Measurements from ENCODE around the gene SIRPD.
"Not testable (repeated sequence)": the region's sequence is repeated elsewhere in the genome, so short reads cannot be mapped to it uniquely, and the experiment has no call there.

Gene SIRPD

DNA sequence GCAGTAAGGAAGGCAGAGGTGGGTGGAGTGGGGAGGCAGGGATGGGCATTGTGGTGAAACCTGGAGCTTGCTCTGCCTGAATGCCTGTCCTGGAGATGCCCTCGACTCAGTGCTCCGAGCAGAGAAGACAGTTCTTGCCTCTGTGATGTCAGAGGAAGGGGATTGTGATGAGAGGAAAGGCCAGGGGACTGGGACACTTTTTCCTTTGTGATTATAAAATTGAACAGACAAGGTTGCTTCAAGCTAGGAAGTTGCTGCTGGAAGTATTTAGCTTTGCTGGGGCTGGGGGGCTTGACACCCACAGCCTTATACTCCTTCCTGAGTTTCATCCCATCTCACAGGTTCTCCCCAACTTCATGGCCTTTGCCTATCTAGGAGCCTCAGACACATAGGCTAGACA, at the start of gene SIRPD:
Gene SIRPD (minus strand): TSS at position 101 of the 400 bp plus-strand sequence. CDS start 52 bp downstream, at position 49.
- no peak for DNase-seq

DNA sequence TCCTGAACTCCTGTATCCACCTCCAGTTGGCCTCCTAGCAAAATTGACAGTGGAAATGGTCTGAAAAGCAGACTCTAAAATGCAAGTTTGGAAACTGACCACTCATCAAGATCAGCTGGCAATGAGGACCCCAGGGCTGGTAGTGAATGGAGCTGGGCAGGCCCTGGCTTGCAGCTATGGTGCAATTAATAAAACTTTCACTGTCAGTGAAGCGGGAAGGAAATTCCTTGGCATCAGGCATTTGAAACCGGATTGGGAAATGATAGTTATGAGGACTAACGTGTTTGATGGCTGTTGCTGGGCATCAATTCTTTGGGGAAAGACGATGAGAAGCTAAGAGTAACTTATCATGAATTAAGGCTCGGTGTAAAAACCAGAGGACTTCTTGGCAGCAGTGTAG, 43.2 kb upstream of the SIRPD start:
- no peak for DNase-seq

DNA sequence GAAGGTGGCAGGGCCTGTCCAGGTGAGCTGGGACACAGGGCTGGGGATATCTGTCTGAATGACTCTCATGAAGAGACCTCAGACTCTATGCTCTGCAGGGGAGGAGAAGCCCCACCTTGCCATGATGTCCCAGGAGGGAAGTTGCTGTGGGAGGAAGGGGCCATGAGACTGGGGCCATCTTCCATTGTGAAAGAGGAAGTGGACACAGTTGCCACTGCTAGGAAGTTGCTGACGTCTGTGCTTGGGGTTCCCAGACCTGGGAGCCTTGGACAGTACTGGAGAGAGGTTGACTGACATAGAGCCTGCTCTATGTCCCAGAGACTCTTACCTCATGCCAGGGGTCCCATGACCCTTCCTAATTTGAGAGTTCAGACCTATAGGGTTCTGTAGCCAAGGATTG, 37.8 kb upstream of the SIRPD start:
- no peak for DNase-seq

DNA sequence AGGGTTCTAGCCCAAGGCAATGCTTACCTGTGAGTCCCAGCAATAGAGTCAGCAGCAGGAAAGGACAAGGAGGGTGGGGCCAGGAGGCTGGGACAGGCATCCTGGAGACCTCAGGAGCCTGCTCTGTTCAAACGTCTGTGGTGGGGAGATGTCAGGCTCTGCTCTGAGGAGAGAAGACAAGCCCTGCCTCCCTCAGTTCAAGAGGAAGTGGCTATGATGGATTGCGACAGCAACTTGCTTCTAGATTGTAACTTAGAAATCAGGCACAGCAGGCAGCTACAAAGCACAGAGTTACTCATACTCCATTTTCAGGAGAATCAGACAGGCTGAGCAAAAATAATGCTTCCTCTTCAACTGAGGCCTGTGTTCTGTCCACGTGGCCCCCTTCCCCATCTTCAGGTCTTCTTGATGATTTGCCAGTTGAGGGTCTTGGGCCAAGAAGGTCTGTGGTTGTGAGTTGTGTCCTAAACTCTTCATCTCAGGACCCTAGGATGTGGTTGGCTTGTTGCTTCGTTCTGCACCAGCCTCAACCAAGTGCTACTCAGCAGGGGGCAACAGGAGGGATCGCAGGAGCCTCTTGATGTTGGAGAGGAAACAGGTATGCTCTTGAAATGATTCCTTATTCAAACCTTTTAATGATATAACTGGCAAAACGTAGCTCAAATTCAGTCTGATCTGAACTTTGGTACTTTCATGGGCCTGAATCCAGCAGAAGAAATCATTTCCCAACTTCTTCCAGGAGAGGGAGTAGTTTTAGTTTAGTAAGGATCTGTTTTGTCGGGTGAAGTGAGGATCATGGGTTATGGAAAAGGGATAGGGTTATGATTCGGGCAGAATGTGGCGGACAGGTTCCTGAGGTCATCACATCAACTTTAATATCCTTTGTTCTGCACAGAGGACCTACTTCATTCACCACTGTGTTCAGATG, 31.3 kb upstream of the SIRPD start:
- DNase-seq, result no peak

DNA sequence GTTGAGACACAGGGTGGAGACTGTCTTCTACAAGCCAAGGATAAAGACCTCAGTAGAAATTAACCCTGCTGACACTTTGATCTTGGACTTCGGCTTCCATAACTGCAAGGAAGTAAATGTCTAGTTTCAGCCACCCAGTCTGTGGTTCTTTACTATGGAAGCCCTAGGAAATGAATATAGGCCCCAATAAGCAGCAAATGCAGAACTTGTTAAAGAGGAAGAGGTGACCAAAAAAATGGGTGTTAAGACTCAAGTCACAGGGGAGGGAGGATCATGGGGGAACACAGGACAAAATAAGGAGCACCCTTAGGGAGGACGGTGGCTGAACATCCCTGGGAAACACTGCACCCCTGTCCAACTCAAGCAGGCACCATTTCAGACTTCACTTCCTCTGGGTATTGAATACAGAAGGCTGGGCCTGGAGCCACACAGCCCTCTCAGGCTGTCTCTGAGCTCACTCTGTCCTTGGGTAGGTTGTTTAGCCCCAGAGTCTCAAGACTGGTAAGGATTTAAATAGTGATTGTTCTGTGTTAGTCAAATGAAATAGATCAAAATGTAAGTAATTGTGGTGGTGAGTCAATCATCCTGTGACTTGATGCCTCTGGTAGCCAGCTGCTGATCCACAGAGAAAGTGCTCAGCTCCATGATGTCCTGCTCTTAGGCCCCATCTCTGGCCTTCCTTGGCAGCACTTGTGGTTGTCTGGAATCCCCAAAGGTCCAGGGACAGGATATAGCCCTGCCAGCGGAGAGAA, 30.5 kb upstream of the SIRPD start:
- no peak for DNase-seq

DNA sequence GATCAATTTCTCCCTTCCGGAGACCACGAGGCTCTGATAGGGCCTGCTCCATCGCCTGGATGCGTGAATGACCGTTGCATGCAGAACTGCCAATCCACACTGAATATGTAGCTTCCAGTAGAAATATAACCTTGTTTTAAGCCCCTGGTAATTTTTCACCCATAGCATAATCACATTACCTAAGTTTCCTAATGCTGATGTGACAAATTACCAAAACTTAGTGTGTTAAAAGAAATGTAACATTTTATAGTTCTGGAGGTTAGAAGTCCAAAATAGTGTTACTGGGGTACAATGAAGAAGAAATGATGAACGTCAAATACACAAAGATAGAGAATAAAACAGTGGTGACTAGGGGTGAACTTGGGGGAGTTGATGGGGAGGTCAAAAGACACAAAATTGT, 22.0 kb upstream of the SIRPD start:
- no peak for DNase-seq

DNA sequence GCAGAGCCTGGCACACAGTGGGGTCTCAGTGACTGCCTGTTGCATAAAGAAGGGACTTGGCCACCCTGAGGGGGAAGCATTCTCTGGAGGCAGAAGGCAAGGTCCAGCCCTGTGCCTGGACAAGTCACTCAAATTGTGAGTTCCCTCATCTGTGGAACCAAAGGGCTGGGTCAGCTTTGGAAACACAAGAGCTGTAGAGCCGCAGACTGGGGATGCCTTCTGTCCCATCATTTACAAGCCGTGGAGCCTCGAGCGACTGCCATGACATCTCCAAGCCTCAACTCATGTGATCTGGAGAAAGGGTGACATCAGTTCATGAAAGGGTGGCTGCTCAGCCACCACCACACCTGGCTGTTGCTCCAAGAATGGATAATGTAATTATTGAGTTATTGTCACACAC, 20.4 kb upstream of the SIRPD start:
- no peak for DNase-seq

DNA sequence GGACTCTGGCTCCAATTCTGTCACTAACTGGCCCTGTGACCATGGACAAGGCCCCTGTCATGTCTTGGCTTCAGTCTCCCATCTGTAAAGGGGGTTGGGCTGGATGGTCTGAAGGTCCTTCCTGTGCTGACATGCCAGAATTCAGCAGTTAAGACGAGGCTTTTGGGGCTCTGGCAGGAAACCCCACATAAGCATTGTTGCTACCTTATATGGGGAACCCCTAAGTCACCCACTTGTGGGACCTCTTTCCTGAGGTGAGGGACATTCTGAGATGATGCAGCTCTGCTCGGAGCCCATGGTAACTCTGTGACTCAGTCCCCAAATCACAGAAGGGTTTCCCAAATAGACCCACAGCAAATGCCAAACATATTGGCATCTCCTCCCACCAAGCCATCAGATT, 19.8 kb upstream of the SIRPD start:
- not testable (repeated sequence) for DNase-seq

DNA sequence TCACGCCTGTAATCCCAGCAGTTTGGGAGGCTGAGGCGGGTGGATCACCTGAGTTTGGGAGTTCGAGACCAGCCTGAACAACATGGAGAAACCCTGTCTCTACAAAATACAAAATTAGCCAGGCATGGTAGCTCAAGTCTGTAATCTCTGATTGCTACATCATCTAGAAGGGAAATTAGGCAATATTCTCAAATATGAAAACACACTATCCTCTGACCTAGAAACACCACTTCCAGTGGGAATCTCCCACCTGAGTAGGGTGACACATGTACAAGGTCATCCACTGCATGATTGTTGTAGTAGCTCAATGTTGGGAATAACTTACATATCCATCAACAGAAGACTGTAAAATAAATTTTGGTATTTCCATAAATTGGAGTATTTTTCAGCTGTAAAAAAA, 19.1 kb upstream of the SIRPD start:
- DNase-seq, result no peak

DNA sequence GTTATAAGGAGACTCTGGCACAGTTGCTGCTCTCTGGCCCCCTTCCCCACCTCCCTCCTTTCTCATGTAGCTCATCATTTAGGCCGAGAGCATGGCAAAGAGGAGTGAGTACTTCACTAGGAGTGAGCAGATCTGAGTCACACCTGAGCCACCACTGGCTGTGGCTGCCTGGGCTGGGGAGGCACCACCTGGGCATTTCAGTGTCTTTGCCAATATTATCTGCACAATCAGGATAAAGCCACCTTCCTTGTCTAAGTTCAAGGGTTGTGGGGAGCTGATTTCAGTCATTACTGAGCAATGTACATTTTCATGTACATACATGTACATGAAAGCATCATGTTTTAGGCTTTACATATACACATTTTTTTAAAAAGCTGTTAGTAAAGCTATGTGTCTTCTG, 18.5 kb upstream of the SIRPD start:
- DNase-seq, result not testable (repeated sequence)

DNA sequence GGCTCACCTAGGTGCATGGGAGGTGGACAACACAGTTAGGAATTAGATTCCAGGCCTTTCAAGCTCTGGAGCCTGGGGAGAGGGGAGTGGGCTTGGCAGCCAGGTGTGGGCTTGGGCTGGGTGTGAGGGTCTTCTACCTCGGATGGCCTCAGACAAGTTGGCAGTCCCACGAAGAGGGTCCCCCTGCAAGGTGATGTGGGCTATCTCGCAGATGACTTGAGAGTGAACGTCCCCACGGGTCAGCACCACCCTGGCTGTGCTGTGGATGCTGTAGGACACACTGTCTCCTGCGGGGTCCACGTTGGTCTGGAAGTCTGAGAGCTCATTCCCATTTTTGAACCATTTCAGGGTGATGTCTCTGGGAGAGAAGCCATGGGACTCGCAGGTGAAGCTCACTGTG, 14.1 kb upstream of the SIRPD start:
- not testable (repeated sequence) for DNase-seq

DNA sequence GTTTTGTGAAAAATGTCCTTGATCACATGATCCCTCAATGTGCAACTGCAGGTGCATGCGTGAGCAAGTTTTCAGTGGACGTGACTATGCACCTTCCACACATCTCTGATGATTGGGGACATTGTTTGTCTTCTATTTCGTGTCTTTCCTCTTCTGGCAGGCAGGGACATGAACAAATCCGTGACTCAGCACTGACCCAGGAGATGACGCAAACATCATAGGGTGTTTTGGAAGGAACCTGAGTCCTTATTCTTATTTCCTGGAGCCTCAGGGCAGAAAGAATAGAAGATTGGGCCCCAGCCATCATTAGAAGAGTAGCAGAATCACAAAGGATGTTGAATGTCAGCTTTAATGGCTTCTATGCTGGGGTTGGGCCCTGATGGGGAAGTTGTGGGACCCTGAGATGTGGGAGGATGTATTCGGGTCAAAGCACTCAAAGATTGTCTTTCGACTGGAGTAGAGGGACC, 11.9 kb upstream of the SIRPD start:
- no peak for DNase-seq

DNA sequence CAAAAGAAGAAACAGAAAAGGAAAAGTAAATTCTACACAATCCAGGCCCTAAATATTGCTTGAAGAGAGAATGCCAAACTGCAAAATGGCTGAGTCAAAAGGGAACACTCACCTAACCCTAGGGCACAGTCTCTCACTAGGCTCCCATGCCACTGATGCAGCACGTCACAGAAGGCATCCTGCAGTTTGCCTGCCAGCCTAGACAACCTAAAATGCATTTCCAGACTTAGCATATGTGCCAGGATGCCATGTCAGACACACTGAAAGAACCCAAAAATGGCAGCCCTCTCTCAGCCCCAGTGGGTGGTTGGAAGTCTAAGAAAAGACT, 10.6 kb upstream of the SIRPD start:
- no peak for DNase-seq

DNA sequence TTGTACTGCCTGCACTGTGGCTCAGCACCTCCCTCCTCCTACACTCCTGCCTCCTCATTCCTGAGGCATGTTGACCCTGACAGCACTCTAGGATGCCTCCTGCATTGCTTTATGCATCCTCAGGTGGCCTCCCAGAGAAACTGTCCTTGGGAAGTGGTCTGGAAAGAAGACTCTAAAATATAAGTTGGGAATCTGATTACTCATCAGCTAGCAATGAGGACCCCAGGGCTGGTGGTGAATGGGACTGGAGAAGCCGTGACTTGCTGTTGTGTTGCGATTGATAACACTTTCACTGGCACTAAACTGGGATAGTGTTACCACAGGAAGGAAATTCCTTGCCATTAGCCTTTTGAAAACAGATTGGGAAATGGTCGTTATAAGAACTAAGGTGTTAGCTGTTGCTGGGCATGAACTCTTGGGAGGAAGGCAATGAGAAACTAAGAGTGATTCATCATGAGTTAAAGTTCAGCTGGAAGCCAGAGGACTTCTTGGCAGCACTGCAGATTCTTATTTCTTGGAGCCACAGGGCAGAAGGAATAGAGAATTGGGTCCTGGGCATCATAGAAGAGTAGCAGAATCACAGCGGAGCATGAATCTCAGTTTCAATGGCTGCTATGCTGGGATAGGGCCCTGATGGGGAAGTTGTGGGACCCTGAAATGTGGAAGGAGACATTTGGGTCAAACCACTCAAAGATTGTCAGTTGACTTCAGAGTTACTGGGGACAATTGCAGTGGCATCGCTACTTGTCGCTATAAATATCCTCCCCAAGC, 10.1 kb upstream of the SIRPD start:
- DNase-seq, result no peak

DNA sequence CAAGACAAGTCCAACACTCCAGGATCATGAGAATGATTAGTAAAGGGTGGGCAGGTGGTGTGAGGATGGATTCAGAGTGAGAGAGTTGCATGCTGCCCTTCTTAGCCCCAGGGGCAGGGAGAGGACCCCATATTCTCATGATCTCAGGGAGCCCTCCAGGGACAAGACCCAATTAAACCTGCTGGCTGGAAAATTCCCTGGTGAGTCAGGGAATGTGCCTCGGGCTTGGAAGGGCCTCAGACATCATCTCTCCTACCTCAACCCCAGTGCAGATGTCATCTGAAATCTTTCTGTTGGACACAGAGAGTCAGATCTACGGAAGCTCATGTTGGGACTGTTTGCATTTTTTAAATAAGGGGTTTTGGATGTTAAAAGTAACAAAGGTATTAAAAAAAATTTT, 9.2 kb upstream of the SIRPD start:
- no peak for DNase-seq

DNA sequence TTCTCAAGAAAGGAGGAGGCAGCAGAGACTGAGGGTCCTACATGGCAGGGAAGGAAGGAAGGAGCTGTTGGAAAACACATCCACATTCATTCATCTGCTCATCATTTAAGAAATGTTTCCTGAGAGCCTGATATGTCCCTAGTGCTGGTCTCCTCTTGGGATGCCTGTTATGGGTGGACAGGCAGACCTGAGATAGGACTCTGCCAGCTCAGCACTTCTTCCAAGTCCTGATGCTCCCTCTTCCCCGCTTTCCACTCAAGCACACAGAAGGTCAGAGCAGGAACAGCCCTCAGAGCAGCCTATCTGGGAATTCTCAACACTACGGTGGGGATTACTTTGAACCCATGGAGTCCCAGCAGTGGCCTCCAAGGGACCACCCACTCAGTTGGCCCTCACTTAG, 8.0 kb upstream of the SIRPD start:
- no peak for DNase-seq

DNA sequence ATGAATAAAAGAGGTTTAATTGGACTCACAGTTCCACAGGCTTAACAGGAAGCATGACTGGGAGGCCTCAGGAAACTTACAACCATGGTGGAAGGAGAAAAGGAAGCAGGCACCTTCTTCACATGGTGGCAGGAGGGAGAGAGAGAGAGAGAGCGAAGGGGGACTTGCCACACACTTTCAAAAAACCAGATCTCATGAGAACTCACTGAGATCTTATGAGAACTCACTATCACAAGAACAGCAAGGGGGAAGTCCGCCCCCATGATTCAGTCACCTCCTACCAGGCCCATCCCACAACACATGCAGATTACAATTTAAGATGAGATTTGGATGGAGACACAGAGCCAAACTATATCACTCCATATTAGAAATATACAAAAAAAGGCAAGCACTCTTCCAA, 6.1 kb upstream of the SIRPD start:
- no peak for DNase-seq

DNA sequence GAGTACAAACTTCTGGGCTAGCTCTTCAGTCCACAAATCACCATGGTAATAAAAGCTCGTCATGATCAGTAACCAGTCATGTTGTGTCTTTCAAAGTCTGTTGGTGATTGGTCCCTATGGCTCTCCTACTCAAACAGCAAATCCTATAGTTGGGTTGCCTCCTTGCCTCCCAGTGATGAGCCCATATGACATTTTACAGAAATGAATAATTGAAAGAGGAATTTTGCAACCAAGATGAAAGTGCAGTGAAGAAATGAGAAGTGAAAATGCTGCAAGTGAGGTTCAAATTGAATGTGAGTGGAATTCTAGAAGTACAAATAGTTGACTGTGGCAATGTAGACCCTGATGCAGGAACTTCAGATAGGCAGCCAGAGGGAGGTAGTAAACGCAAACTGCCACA, 5.1 kb upstream of the SIRPD start:
- DNase-seq, result no peak

DNA sequence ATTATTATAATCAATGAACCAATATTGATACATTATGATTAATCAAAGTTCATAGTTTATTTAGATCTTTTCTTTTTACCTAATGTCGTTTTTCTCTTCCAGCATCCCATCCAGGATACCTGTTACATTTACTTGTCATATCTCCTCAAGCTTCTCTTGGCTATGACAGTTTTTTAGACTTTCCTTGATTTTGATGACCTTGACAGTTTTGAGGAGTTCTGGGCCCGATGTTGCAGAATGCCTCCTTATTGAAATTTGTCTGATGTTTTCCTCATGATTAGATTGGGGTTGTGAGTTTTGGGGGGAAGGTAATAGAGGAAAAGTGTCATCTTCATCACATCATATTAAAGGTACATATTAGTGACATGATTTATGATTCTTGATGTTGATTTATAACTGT, 3.8 kb upstream of the SIRPD start:
- DNase-seq, result no peak

DNA sequence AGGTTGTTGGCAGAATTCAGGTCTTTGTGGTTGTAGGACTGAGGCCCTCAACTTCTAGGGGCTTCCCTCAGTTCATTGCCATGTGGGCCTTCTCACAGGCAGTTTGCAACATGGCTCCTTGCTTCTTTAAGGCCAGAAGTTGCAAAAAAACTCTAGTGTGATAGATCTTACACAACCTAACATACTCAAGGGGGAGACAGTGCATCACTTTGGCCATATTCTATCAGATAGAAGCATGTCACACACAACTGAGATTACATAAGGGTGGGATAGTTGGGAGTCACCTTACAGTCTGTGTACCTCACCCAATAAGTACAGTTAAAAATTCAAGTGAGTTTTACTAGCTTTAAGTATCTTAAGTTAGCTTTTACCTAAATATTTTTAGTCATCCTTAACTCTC, 1.6 kb downstream of the SIRPD start:
- DNase-seq, result no peak

DNA sequence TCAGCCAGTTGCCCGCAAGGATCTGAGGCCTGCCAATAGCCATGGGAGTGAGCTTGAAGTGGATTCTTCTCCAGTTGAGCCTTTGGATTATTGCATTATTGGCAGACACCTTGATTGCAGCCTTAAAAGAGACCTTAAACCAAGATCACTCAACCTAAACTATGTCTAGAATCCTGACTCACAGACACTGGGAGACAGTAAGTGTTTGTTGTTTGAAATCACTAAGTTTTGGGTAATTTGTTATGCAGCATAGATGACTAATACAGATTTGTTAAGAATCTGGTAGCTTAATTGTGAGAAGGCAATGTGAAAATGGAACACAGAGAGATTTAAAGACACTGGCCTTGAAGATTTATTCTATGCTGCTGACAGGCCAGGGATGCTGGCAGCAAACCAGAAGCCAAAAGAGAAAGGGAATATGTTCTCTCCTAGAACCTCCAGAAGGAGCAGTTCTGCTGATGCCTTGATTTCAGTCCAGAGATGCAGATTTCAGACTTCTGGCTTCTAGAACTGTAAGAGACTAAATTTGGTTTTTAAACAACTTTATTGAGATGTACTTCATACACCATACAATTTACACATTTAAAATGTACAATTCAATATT, 17.6 kb downstream of the SIRPD start:
- DNase-seq, result no peak

DNA sequence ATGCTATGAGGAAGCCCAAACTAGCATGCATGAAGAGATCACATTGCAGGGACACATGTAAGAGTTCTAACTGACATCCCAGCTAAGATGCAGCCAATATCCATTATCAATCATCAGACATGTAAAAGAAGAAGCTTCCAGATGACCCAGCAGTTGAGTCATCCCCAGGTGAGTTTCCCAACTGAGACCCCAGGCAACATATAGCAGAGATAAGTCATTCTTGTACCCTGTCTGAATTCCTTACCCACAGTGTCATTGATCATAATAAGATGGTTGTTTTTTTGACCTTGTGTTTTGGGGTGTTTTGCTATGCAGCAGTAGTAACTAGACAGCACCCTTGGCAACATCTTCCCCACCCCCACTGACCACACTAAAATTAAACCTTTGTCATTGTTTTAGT, 18.9 kb downstream of the SIRPD start:
- no peak for DNase-seq

DNA sequence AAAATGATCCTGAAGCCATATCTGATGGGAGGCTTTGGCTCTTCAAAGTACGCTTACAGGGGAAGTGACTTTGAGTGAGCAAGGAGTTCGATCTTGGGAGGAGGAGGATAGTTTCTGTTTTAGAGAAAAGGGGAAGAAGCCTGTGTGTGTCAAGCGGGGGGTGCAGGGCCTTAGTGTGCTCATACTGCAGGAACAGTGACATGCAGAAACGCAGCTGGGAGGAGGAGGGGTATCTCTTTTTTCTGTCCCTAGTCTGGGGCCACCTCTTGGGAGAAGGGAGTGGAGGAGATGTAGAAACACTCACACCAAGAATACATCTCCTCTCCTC, 19.8 kb downstream of the SIRPD start:
- DNase-seq, result no peak
